Vagina (tissue), 2 donors: ENCODE data around the gene LRRC45. TPM values are rescaled to one million over a fixed set of nuclear protein-coding genes. Genes with fewer than 3 reads are reported as not detected.

Experiments used
- DNase-seq, 2 donors: peaks; one replicate each; pipeline ENCODE4 v3.0.0-alpha.2; 2017; ENCODE audit errors: extremely low spot score in 2 of 2
- H3K27ac ChIP-seq: fragments of 200-600 bp; sonication (generic); one replicate; pipeline ENCODE4 v1.5.1; 2019
- H3K27me3 ChIP-seq: fragments of 200-600 bp; sonication (generic); one replicate; pipeline ENCODE4 v1.5.1; 2019
- H3K36me3 ChIP-seq, 2 donors: fragments of 200-600 bp; sonication (generic); one replicate each; pipeline ENCODE4 v1.5.1; 2017 to 2019
- H3K4me1 ChIP-seq: fragments of 200-600 bp; sonication (generic); one replicate; pipeline ENCODE4 v1.5.1; 2019
- H3K4me3 ChIP-seq, 2 donors: fragments of 200-600 bp; sonication (generic); 1 replicate in 1 of 2; 2 replicates in 1 of 2; pipeline ENCODE4 v1.5.1; 2016 to 2019
- H3K9me3 ChIP-seq: fragments of 200-600 bp; sonication (generic); one replicate; pipeline ENCODE4 v1.5.1; 2019
- POLR2A ChIP-seq, 2 donors: fragments of 450-650 bp; IDR thresholded peaks; one replicate each; pipeline ENCODE4 v1.6.1; 2017; ENCODE audit warnings: antibody characterized with exemption in 2 of 2, mild to moderate bottlenecking in 2 of 2, moderate library complexity in 2 of 2
- POLR2AphosphoS5 ChIP-seq, 2 donors: sonication (generic); formaldehyde crosslinking; IDR thresholded peaks; one replicate each; pipeline ENCODE4 v1.9.0; 2017; ENCODE audit warnings: antibody characterized with exemption in 2 of 2, mild to moderate bottlenecking in 2 of 2, low read depth in 1 of 2; ENCODE audit not compliant: insufficient read depth in 1 of 2
- intact Hi-C: fragments of 100-400 bp; cut with DNase I; formaldehyde crosslinking; loops from one replicate; pipeline ENCODE4 v1.15.1; 2023
- total RNA-seq: library from RNA; depleted of rRNA; stranded (reverse); fragments of >200 nt; gene quantifications from one replicate; pipeline ENCODE4 v1.2.3, GENCODE V29; 2016
- TF ChIP-seq, protein P1 (sequence below), 3 experiments: fragments of 450-650 bp in 2 of 3; fragments of 200-600 bp in 1 of 3; sonication (generic) in 1 of 3; IDR thresholded peaks; one replicate each; pipeline ENCODE4 v1.5.1; 2017 to 2019; ENCODE audit warnings: antibody characterized with exemption in 3 of 3, mild to moderate bottlenecking in 2 of 3, moderate library complexity in 2 of 3

The LRRC45 gene
- total RNA-seq, 1 donor from 2014 or later, result 14.0 TPM

DNA sequence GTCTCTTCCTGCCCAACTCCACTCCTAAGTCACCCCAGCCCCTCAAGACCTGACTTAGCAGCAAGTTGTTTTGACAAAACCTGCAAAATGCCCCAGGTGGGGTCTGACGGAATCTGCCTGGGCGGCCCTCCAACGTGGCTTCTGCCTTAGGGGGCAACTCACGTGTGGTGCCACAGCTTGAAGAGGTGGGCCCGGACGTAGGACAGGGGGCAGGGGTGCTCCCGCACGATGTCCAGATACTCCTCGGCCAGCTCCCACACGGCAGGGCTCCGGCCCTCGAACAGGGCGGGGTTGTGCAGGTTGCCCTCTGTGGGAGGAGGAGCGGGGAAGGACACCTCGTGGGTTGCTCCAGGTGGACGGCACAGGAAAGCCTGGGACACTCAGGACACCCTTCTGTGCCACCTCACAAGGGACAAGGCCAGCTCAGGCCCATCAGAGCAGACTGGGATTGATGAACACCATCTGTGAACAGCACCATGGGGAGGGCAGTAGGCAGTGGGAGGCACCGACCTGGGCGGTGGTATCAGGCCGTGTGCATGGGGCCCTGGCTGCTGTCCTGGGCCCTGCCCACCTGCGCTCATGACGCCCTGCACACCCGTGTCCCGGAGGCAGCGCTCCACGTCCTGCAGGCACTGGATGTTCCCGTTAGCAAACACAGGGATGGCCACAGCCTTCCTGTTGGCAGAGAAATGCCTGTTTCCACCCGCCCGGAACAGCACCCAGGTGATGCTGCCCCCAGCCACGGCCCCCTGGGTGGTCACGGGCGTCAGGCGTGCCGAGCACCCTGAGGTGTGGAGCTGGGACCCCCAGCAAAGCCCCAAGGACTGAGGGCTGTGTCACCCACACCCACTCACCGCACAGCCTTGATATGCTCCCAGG is 38.2 kb downstream of the LRRC45 start:
- Histone ChIP-seq H3K27me3 (no peaks in the 10 kb centered on the region), H3K4me3 (no peak overlapping the region), H3K4me1 (peaks cover 24% of the 10 kb centered on the region), H3K9me3 (no peaks in the 10 kb centered on the region), H3K36me3 (peaks cover 0 to 60% of the 10 kb centered on the region in 2 donors), H3K27ac (no peak overlapping the region)
- intact Hi-C loops, result no loop called here
- TF ChIP-seq POLR2AphosphoS5 (IDR thresholded peaks at IDR 0.05; ENCODE audit: insufficient read depth in 1 of 2, low read depth in 1 of 2), result no peak
- no peak for TF ChIP-seq POLR2A (IDR thresholded peaks at IDR 0.05)
- TF ChIP-seq, protein P1, sequence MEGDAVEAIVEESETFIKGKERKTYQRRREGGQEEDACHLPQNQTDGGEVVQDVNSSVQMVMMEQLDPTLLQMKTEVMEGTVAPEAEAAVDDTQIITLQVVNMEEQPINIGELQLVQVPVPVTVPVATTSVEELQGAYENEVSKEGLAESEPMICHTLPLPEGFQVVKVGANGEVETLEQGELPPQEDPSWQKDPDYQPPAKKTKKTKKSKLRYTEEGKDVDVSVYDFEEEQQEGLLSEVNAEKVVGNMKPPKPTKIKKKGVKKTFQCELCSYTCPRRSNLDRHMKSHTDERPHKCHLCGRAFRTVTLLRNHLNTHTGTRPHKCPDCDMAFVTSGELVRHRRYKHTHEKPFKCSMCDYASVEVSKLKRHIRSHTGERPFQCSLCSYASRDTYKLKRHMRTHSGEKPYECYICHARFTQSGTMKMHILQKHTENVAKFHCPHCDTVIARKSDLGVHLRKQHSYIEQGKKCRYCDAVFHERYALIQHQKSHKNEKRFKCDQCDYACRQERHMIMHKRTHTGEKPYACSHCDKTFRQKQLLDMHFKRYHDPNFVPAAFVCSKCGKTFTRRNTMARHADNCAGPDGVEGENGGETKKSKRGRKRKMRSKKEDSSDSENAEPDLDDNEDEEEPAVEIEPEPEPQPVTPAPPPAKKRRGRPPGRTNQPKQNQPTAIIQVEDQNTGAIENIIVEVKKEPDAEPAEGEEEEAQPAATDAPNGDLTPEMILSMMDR (IDR thresholded peaks at IDR 0.05), result no peak
- no peak for DNase-seq

- Histone ChIP-seq H3K27me3 (no peaks in the 10 kb centered on the region), H3K4me1 (peaks cover 30% of the 10 kb centered on the region), H3K9me3 (no peaks in the 10 kb centered on the region), H3K4me3 (no peak overlapping the region), H3K36me3 (peaks cover 0 to 51% of the 10 kb centered on the region in 2 donors), H3K27ac (no peak overlapping the region)
- intact Hi-C loops, result no loop called here
- DNase-seq, result no peak
- TF ChIP-seq POLR2A (IDR thresholded peaks at IDR 0.05), result no peak
- TF ChIP-seq POLR2AphosphoS5 (IDR thresholded peaks at IDR 0.05; ENCODE audit: insufficient read depth in 1 of 2, low read depth in 1 of 2), result no peak
- TF ChIP-seq, protein P1 (IDR thresholded peaks at IDR 0.05), result no peak
Measured at GRCh38 chr17:82062076-82062983, 39.2 kb downstream of the LRRC45 start.

DNA sequence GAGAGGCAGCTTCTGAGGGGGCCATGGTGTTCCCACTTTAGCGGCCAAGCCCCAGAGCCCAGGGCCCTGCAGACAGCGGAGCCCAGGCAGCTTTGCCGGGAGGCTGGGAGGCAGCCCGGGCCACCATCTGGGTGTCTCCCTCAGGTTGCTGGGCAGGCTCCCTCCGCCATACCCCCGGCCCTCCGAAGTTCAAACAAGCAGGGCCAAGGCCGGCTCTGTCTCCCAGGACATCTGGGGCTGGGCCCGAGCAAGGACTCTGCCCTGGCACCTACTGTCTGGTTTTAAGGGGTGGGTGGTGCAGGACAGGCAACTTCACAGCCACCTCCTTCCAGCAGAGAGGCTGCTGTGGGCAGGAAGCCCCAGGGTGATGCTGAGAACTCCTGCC is 39.9 kb downstream of the LRRC45 start:
- intact Hi-C loops, result no loop called here
- no peak overlapping the region for H3K4me3 ChIP-seq
- TF ChIP-seq, protein P1 (IDR thresholded peaks at IDR 0.05), result no peak
- TF ChIP-seq POLR2AphosphoS5 (IDR thresholded peaks at IDR 0.05; ENCODE audit: insufficient read depth in 1 of 2, low read depth in 1 of 2), result no peak
- no peak for TF ChIP-seq POLR2A (IDR thresholded peaks at IDR 0.05)
- H3K9me3 ChIP-seq, result no peaks in the 10 kb centered on the region
- H3K27me3 ChIP-seq, result no peaks in the 10 kb centered on the region
- DNase-seq, result no peak
- peaks cover 30% of the 10 kb centered on the region for H3K4me1 ChIP-seq
- H3K36me3 ChIP-seq, result peaks cover 0 to 47% of the 10 kb centered on the region in 2 donors
- no peak overlapping the region for H3K27ac ChIP-seq

GRCh38 chr17:82063424-82064415 is 40.6 kb downstream of the LRRC45 start:
- DNase-seq, result no peak
- no peaks in the 10 kb centered on the region for H3K27me3 ChIP-seq
- TF ChIP-seq POLR2AphosphoS5 (IDR thresholded peaks at IDR 0.05; ENCODE audit: insufficient read depth in 1 of 2, low read depth in 1 of 2) (no peak), POLR2A (IDR thresholded peaks at IDR 0.05) (no peak)
- TF ChIP-seq, protein P1 (IDR thresholded peaks at IDR 0.05), result no peak
- peak overlapping the region in 1 of 2 donors; percentile 81 for H3K4me3 ChIP-seq
- intact Hi-C loops, result no loop called here
- H3K36me3 ChIP-seq, result peaks cover 0 to 41% of the 10 kb centered on the region in 2 donors
- no peaks in the 10 kb centered on the region for H3K9me3 ChIP-seq
- peaks cover 30% of the 10 kb centered on the region for H3K4me1 ChIP-seq
- no peak overlapping the region for H3K27ac ChIP-seq
